ENCODE results near the gene RAG1.

Gene RAG1

DNA sequence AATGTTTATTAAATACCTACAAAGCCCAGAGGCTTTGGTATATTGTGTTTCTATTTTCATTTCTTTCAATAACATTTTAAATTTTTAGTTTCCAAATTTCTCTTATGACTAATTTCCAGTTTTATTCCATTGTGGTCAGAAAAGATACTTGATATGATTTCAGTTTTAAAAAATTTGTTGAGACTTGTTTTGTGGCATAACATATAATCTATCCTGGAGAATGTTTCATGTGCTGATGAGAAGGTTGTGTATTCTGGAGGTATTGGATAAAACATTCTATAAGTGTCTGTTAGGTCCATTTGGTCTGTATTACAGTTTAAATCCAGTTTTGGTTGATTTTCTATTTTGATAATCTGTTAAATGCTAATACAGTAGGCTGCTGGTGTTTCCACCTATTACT, 9.8 kb upstream of the RAG1 start:
- no peak for TF ChIP-seq CTCF (IDR thresholded peaks at IDR 0.05; ENCODE audit: extremely low read depth, insufficient read depth, missing control alignments)
- in situ Hi-C loops (cut with MboI; ENCODE audit: low pct_unique_long_range_greater_than_20kb, low sequenced_read_pairs, unreplicated experiment), result no loop called here
- no peak for DNase-seq (ENCODE audit: low spot score)

- TF ChIP-seq CTCF (IDR thresholded peaks at IDR 0.05; ENCODE audit: extremely low read depth, insufficient read depth, missing control alignments), result no peak
- in situ Hi-C loops (cut with MboI; ENCODE audit: low pct_unique_long_range_greater_than_20kb, low sequenced_read_pairs, unreplicated experiment), result no loop called here
- peak; percentile 45 for DNase-seq (ENCODE audit: low spot score)
Measured at GRCh38 chr11:36558571-36559413, 9.0 kb upstream of the RAG1 start.

DNA sequence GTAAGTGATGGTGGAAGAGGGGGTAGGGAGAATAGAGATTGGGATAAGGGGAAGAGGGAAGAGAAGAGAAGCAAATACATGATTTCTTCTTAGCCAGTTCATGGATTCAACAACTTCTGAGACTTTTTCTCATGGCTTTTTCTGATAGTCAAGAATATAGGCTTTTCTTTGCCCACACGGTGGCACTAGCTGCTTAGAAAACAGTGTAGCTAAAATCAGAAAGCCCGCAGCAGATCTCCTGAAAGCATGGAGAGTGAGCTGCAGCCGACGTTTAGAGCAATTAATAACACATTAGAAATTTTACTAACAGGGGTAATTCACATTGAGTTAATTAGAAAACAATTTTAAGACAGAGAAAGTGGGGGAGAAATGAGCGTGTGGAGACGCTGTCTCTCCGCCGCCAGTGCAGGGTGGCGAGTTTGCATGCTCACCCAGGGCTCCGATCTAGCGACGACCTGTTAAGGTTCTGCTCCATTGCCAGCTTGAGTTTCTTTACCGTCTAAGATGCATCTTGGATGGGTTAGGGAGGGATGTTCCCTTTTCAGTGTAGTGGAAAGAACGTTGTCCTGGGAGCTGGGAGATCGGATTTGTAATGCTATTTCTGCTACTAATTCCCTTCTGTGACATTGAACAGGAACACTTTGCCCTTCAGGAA, 3.3 kb upstream of the RAG1 start:
- TF ChIP-seq CTCF (IDR thresholded peaks at IDR 0.05; ENCODE audit: extremely low read depth, insufficient read depth, missing control alignments), result peak; percentile 56
- DNase-seq (ENCODE audit: low spot score), result peak; percentile 60
- in situ Hi-C loops (cut with MboI; ENCODE audit: low pct_unique_long_range_greater_than_20kb, low sequenced_read_pairs, unreplicated experiment), result loop anchor here (10.0 kb wide), 1 partner anchor 180 kb away; no protein-coding TSS in a partner anchor

DNA sequence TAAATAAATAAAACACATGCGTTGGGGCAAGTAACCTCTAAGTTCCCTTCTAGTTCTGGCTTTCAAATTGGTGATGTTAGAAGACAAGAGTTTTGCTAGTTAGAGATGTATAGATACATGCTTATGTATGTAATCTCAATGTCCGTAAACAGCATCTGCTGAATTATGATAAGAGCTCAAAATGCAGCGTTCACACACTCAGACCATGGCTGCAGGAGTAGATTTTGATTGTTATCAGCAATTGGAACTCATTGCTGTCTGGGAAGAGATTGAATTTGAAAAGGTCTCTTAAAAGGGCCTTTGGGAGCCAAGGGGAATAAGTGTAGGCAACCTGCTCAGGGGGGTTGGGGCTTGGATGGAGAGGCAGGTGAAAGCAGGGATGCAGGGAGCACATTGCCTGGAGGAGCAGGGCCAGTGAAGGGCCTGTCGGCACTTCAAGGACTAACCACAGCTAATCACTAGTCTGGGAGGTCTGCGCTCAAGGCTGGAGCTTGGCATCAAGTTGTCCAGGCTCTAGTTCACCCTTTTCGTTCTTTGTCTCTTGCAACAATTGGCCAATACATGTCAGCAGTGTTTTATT, 2.7 kb upstream of the RAG1 start:
- TF ChIP-seq CTCF (IDR thresholded peaks at IDR 0.05; ENCODE audit: extremely low read depth, insufficient read depth, missing control alignments), result no peak
- no peak for DNase-seq (ENCODE audit: low spot score)
- in situ Hi-C loops (cut with MboI; ENCODE audit: low pct_unique_long_range_greater_than_20kb, low sequenced_read_pairs, unreplicated experiment), result loop anchor here (10.0 kb wide), 1 partner anchor 180 kb away; no protein-coding TSS in a partner anchor

- in situ Hi-C loops (cut with MboI; ENCODE audit: low pct_unique_long_range_greater_than_20kb, low sequenced_read_pairs, unreplicated experiment), result loop anchor here (10.0 kb wide), 1 partner anchor 178 kb away; no protein-coding TSS in a partner anchor
- peak; percentile 12 for DNase-seq (ENCODE audit: low spot score)
- TF ChIP-seq CTCF (IDR thresholded peaks at IDR 0.05; ENCODE audit: extremely low read depth, insufficient read depth, missing control alignments), result peak; percentile 29
Measured at GRCh38 chr11:36566407-36567053, 1.3 kb upstream of the RAG1 start.

DNA sequence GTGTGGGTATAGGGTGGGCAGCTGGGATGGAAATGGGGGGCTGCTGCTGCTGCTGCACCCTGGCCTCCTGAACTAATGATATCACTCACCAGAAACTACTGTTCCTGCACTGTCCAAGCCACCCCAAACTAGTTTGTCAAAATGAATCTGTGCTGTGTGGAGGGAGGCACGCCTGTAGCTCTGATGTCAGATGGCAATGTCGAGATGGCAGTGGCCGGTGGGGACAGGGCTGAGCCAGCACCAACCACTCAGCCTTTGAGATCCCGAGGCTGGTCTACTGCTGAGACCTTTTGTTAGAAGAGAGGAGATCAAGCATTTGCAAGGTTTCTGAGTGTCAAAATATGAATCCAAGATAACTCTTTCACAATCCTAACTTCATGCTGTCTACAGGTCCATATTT, 1.3 kb downstream of the RAG1 start:
- in situ Hi-C loops (cut with MboI; ENCODE audit: low pct_unique_long_range_greater_than_20kb, low sequenced_read_pairs, unreplicated experiment), result loop anchor here (10.0 kb wide), 1 partner anchor 176 kb away; no protein-coding TSS in a partner anchor

More for the DNA sequence above, 1.3 kb downstream of the RAG1 start:
- DNase-seq (ENCODE audit: low spot score), result no peak
- TF ChIP-seq CTCF (IDR thresholded peaks at IDR 0.05; ENCODE audit: extremely low read depth, insufficient read depth, missing control alignments), result no peak

Data from GM13977 (cell line).